Sigmoid colon (tissue), 3 donors: ENCODE data around the gene IGSF21.

Source experiments
- POLR2A ChIP-seq, 2 donors: fragments of 450-650 bp; IDR thresholded peaks; one replicate each; pipeline ENCODE4 v1.6.1; 2016; ENCODE audit warnings: antibody characterized with exemption in 2 of 2, mild to moderate bottlenecking in 2 of 2, moderate library complexity in 2 of 2
- TF ChIP-seq, protein P1 (sequence below), 4 experiments: fragments of 450-650 bp in 3 of 4; fragments of 200-600 bp in 1 of 4; IDR thresholded peaks; one replicate each; pipeline ENCODE4 v1.5.1; 2016 to 2019; ENCODE audit warnings: antibody characterized with exemption in 4 of 4, mild to moderate bottlenecking in 3 of 4, moderate library complexity in 2 of 4

GRCh38 chr1:18299441-18300338 is 192.1 kb downstream of the IGSF21 start:
- no peak for TF ChIP-seq POLR2A (IDR thresholded peaks at IDR 0.05)
- TF ChIP-seq, protein P1, sequence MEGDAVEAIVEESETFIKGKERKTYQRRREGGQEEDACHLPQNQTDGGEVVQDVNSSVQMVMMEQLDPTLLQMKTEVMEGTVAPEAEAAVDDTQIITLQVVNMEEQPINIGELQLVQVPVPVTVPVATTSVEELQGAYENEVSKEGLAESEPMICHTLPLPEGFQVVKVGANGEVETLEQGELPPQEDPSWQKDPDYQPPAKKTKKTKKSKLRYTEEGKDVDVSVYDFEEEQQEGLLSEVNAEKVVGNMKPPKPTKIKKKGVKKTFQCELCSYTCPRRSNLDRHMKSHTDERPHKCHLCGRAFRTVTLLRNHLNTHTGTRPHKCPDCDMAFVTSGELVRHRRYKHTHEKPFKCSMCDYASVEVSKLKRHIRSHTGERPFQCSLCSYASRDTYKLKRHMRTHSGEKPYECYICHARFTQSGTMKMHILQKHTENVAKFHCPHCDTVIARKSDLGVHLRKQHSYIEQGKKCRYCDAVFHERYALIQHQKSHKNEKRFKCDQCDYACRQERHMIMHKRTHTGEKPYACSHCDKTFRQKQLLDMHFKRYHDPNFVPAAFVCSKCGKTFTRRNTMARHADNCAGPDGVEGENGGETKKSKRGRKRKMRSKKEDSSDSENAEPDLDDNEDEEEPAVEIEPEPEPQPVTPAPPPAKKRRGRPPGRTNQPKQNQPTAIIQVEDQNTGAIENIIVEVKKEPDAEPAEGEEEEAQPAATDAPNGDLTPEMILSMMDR (IDR thresholded peaks at IDR 0.05): peak in 3 of 4 experiments; percentile 28 to 63 (median 45)
